Femur (tissue), 1 donor: ENCODE results near the gene HGS.

Experiments used
- DNase-seq: peaks from one replicate; pipeline ENCODE4 v3.0.0-alpha.2; 2017

Gene HGS, protein sequence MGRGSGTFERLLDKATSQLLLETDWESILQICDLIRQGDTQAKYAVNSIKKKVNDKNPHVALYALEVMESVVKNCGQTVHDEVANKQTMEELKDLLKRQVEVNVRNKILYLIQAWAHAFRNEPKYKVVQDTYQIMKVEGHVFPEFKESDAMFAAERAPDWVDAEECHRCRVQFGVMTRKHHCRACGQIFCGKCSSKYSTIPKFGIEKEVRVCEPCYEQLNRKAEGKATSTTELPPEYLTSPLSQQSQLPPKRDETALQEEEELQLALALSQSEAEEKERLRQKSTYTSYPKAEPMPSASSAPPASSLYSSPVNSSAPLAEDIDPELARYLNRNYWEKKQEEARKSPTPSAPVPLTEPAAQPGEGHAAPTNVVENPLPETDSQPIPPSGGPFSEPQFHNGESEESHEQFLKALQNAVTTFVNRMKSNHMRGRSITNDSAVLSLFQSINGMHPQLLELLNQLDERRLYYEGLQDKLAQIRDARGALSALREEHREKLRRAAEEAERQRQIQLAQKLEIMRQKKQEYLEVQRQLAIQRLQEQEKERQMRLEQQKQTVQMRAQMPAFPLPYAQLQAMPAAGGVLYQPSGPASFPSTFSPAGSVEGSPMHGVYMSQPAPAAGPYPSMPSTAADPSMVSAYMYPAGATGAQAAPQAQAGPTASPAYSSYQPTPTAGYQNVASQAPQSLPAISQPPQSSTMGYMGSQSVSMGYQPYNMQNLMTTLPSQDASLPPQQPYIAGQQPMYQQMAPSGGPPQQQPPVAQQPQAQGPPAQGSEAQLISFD

DNA sequence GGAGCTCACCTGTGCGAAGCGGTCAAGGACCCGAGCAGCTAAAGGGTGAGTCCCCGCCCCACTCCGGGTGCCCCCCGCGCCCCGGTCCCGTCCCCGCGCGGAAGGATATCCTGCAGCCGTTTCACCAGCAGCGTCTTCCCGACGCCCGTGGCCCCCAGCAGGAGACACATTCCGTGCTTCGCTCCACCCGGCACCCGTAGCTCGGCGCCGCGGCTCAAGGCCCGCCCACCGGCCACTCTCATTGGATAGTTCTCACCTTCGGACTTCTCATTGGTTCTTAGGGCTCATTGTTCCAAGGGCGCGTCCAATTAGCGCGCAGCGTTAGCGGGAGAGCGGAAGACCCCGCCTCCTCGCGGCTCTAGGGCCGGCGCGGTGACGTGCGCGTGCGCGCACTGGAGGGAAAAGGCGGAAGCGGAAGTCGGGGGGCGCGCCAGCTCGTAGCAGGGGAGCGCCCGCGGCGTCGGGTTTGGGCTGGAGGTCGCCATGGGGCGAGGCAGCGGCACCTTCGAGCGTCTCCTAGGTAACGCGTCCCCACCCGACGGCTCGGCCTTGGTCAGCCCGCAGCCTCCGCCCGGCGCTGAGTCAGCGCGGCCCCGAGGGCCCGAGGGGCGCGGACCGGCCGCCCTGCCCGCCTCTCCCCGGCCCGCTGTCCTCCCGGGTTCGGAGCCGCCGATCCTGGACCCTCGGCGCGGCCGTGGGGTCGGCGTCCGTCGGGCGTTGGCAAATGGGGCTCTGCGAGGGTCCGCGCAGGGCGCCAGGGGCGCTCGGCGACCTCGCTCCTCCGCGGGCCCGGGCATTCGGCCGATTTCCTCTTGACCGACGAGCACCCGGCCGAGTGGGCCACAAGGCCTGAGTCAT, at the start of gene HGS, which contains the start of gene ARL16:
Gene HGS (plus strand): TSS at position 428 of the 858 bp plus-strand sequence. CDS start 56 bp downstream, at position 484.
Gene ARL16 (minus strand): TSS at position 214 of the 858 bp plus-strand sequence. CDS start 44 bp downstream, at position 170.
- DNase-seq, result peak; percentile 99

DNA sequence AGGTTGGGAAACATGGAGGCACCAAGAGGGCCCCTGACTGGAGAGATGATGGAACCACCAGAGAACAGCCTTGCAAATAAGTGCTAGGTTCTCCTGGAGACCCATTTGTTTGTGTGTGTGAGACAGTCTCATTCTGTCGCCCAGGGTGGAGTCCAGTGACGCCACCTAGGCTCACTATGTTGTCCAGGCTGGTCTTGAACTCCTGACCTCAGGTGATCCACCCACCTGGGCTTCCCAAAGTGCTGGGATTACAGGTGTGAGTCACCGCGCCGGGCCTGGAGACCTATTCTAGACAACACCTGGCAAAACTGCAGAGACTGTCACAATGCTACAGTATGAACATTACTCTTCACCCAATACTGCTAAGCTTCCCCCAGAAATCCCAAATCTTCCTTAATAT, 48.4 kb upstream of the HGS start:
- DNase-seq, result no peak

DNA sequence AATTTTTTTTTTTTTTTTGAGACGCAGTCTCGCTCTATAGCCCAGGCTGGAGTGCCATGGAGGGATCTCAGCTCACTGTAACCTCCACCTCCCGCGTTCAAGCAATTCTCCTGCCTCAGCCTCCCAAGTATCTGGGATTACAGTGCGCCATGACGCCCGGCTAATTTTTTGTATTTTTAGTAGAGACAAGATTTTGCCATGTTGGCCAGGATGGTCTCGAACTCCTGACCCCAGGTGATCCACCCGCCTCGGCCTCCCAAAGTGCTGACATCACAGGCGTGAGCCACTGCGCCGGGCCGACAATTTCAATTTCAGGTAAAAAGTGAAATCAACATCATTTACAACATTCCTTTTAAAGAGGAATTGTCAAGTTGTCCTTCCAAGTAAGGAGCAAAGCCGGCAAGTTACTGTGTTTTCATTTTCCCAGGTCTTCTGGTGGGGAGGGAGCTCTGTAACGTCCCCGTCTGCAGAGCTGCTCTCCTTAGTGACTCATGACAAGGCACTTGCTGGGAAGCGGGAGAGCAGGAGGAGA, 47.8 kb upstream of the HGS start:
- no peak for DNase-seq

DNA sequence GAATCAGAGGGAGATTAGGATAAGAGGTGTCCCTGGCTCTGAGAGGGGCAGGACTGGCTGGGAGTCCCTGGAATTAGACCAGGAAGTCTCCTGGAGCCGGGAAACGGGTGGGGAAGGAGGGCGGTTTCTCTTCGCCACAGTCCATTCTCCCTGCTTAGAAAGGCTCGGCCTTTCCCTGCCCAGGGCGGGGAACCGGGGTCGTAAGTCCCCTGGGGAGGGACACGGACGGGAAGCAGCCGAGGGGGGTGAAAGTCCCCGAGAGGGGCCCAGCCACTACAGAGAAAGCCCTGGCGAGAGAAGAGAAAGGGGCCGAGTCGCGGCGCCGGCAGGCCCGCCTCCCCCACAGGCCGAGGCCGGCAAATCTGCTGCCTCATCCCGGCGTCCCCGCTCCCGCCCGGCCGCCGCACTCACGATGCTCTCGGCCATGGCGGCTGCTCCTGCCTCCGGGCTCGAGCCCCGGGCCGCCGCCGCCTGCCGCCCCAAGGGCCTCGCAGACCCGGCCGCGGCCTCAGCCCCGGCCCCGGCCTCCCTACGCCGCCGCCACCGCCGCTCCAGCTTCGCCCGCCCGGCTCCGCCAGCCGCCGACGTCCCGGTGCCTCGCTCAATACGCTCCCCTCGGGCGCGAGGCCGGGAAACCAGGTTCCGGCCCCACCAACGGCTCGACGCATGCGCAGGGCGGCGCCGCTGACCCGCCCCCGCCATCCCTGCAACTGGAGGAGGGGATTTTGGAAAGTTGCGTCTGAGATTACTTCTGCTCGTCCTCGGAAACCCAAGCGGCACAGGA, 47.1 kb upstream of the HGS start, which contains the start of the genes NPLOC4 and TSPAN10:
Gene NPLOC4 (minus strand): TSS at position 608 of the 784 bp plus-strand sequence. CDS start 182 bp downstream, at position 426.
Gene TSPAN10 (plus strand): TSS at position 692 of the 784 bp plus-strand sequence. CDS start 5,217 bp downstream, outside the sequence.
- DNase-seq, result peak; percentile 91

DNA sequence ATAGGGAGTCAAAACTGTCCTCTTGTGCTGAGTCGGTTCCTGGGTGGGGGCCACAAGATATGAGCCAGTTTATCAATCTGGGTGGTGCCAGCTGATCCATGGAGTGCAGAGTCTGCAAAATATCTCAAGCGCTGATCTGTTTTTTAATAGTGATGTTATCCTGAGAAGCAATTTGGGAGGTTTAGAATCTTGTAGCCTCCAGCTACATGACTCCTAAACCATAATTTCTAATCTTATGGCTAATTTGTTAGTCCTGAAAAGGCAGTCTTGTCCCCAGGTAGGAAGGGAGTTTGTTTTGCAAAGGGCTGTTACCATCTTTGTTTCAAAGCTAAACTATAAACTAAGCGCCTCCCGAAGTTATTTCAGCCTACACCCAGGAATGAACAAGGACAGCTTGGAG, 45.1 kb upstream of the HGS start:
- DNase-seq, result no peak

DNA sequence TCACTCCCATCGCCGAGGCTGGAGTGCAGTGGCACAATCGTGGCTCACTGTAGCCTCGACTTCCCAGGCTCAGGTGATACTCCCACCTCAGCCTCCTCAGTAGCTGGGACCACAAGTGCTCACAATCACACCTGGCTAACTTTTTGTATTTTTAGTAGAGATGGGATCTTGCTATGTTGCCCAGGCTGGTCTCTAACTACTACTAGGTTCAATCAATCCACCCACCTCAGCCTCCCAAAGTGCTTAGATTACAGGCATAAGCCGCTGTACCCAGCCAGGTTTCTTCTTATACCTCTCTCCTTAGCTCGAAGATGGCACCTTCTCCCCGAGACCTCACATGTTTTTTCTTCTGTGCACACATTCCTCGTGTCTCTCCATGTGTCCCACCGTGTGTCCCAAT, 43.8 kb upstream of the HGS start:
- DNase-seq, result no peak

DNA sequence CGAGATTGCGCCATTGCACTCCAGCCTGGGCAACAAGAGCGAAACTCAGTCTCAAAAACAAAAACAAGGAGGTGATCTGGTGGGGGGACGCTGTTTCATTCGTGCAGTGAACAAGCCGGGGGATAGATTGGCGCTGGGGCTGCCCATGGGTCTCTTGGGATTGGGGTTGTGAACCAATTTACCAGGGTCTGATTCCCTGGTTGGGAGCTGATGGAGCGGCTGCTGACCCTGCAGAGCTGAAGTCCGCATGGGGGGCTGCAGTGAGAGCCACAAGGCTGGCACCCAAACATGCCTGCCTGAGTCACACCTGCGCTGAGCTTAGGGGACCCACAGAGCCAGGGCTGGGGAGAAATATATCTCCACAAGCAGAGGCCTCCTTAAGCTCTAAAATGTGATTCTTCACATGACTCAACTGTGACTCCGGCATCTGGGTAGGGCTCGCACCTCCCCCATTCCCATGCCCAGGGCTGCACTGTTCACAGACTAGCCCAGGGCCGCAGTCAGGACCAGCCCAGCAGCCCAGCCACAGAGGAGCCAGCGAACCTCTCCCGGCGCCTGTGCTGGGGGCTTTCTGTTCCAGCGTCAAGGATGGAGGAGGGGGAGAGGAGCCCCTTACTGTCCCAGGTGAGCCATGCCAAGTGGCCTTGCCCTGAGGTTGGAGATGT, 41.9 kb upstream of the HGS start:
- DNase-seq, result no peak

DNA sequence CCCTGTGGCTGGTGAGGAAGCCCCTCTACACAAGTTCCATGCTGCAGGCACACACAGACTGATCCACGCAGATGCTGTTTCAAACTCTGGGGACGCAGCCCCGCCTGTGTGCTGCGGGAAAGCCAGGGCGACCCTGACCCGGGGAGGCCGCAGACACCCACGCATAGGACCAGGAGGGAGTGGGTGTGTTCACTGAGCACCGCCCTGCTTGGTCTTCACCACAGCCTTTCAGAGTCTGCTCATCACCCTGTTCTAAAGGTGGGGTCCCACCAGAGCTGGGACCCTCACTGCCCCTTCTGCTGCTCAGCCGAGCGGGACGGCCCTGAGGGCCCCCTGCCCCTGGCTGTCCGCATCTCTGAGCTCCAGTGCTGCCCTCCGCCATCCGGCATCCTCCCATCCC, 39.3 kb upstream of the HGS start:
- DNase-seq, result no peak

DNA sequence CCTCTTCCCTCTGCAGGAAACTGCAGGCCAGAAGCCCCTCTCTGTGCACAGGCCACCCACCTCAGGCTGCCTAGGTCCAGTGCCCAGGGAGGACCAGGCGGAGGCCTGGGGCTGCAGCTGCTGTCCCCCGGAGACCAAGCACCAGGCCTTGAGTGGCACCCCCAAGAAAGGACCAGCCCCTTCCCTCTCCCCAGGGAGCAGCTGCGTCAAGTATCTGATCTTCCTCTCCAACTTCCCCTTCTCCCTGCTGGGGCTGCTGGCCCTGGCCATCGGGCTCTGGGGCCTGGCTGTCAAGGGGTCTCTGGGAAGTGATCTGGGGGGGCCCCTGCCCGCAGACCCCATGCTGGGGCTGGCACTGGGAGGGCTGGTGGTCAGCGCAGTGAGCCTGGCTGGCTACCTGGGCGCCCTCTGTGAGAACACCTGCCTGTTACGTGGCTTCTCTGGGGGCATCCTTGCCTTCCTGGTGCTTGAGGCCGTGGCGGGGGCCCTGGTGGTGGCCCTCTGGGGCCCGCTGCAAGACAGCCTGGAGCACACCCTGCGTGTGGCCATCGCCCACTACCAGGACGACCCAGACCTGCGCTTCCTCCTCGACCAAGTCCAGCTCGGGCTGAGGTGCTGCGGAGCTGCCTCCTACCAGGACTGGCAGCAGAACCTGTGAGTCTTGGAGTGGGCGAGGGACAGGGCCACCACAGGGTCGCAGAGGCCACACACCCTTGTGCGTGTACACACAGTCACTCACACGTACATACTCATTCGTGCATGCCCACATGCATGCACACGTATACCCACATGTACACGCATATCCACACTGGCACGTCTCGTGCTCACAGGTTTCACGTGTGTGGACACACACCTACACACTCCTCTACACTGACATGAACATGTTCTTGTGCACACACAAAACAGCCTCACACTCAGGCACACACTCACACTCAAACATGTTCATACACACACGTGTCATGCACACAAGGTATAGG, 38.5 kb upstream of the HGS start:
- no peak for DNase-seq

DNA sequence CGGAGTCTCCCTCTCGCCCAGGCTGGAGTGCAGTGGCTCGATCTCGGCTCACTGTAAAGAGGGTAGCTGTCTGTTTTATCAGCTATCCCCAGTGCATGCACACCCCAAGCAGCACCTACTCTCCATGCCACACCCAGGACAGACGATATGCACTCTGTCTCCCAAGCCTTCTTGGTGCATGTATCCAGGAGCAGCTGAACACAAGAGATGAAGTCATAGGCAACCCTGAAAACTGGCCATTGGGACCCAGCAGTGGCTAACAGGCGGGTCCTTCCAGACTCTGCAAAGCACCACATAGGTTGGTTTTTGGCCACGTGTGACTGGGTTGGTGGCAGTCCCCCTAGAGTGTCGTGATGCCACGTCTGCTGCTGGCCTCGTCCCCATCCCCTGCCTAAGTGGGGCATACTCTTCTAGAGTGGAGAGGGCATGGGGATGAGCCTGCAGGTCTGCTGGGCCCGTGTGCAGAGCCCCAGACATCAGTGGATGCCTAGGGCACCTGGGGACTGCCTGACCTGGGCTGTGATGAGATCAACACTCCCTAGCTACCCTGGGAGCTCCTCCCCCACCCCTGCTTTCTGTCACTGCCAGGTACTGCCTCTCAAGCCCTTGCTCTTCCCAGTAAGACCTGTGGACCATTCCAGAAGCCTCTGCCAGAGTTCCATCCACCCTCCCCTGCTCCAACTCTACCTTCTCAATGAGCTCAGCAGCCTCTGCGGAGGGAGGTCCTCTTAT, 36.8 kb upstream of the HGS start:
- DNase-seq, result no peak

DNA sequence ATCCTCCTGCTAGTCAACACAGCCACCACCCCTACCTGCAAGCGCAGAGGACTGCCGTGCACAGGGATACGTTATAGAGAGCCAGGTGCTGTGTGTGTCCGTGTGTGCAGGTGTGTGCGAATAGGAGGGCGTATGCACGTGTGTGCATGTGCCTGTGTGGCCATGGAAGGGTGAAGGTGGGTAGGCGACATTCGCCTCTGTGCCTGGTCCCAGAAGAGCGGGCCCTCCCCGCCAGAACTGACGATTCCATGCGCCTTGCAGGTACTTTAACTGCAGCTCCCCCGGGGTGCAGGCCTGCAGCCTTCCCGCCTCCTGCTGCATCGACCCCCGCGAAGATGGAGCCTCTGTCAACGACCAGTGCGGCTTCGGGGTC, 36.2 kb upstream of the HGS start:
- no peak for DNase-seq

DNA sequence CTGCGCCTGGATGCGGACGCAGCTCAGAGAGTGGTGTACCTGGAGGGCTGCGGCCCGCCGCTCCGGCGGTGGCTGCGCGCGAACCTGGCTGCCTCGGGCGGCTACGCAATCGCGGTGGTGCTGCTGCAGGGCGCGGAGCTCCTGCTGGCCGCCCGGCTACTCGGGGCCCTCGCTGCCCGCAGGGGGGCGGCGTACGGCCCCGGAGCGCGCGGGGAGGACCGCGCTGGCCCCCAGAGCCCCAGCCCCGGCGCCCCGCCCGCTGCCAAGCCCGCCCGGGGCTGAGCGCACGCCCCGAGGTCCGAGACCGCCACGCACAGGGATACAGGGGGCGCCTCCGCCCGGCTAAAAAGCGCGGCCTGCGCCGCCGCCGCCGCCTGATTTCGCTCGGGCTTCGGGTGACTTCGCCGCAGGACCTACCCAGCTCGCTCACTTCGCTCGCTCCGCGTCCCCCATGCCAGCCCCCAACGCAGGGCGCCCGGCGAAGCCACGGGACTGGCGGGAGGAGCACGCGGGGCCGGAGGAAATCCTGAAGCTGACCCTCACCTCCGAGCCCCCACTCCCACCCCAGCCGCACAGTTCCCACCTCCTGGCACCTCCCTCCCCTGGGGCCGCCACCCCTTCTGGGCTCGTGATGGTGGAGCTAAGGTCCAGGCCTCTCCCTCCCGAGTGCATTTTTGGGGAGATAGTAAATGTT, 35.7 kb upstream of the HGS start:
- no peak for DNase-seq

DNA sequence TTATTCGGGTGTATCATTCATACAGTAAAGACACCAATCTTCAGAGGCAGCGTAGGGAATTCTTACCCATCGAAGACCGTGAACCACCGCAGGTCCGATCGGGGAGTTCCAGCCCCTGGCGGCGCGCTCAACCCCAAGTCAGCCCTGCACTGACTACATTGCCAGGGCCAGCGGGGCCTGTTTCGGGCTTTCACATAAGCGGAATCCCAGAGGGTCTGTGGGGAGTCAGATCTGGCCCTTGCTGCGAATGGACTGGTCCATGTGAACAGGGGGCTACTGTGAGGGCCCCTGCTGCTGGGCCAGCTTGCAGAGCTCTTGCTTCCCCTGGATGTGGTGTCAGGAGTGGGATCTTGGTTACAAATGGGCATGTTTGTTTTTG, 35.1 kb upstream of the HGS start:
- no peak for DNase-seq

DNA sequence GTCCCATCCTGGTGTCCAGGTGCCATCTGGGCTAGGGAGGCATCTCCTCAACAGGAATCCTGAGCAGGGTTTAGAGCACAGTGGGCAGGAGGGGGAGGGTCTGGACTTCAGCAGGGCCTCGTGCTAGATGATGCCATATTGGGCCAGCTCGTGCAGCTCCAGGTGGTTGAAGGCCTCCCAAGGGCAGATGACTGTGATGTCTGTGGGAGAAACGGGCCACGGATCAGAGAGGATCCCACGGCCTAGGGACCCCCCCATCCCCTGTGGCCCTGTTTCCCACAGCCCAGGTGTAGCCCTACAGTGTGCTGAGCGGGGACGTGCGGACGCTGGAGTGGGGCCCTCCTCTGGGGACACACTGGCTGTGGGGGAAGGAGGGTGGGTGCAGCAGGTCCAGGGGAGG, 32.9 kb upstream of the HGS start:
- DNase-seq, result no peak

DNA sequence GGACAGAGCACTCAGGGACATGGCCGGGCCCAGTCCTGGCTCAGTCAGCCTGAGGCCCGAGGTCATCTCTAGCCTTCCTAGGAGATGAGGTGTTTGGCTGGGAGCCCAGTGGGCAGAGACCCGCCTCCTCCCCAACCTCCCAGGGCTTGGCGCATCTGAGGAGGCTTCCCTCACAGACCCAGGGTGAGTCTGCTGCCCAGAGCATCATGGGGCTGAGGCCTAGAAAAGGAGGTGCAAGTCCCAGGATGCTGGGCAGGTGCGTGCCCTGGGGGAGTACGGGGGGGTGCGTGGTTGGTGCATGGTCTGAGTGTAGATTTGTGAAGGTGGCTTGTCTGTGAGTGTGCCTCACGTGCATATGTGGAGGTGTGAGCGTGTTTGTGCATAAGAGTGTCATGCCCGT, 32.1 kb upstream of the HGS start:
- no peak for DNase-seq

DNA sequence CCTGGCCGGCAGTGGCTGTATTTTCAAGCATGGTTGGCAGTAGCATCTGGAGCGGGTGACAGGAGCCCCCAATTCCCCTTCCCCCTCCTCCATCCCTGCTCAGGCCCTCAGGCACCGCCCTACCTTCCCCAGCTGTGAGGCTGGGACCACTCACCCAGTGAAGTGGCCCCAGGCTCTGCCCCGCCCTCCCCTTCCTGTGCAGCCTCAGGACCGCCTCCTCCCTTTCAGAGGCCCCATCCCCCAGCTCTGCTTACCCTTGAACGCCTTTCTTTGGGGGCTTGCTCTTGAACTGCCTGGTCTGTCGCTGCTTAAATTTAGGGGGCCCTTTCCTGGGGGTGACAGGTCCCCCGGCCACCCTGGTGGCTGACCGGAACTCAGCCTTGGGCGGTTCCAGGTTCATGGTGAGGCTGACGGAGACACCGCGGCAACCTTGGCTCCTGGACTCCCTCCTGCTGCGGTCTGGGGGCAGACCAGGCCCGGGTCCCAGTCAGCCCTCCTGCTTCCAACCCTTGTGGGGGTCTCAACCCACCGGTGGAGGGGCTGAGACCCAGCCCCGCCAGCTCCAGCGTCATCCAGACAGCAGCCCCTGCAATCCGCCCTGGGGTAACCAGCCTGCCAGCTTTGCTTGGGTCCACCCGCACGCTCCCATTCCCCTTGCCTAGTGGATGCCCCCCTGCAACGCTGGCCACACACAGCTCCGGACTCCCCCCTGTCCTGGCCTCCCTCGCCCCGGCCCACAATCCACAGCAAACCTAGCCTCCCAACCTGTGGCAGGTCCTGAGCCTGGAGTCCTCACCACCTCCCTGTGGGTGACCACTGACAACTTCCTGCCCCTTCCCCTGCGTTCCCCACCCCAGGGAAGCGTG, 30.7 kb upstream of the HGS start:
- no peak for DNase-seq

DNA sequence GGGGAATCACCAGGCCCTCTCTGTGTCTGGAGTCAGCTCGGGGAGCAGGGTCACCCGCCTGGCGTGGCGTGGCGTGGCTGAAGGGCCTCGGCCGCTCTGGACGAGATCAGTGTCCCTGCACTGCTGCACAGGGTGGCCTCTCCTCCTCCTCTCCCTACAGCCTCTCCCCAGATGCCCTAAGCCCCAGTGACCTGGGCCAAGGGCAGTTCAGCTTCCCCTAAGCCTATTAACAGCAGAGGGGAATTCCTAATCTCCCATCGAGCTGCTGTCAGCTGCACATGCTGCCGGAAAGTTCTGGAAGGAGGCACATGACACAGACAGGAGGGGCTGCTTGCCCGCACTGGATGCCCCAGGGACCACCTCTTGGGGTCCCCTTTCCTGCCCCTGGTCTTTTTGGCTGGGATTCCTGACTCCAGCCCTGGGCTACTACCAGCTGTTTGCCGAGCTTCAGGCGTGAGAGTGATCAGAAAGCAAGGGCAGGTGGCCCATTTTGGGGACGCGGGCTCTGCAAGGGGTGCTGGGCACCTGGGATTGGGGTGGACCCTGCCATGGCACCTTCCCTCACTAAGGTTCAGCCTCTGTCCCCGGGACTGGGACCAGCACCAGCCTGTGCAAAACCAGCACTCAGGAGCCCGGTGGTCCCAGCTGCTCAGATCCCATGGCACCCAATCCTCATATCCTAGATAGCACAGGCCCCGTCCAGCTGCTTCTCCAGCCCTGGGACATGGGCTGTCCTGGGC, 28.3 kb upstream of the HGS start:
- no peak for DNase-seq
